Daoy (cell line): Measurements from ENCODE around the gene SYTL5. TPM values are rescaled to one million over a fixed set of nuclear protein-coding genes. Genes with fewer than 3 reads are reported as not detected.
A peak's percentile ranks its signal among the peaks of the same experiment; 100 is the strongest.

Source experiments
- DNase-seq: peaks from one replicate; pipeline ENCODE4 v3.0.0-alpha.2; 2015; ENCODE audit warnings: low read depth
- total RNA-seq: library from RNA; depleted of rRNA; stranded (reverse); fragments of >200 nt; shearing (Covaris generic); gene quantifications from 2 replicates; pipeline ENCODE4 v1.2.3, GENCODE V29; 2014

The SYTL5 gene
- total RNA-seq, 1 experiment from 2014 or later: 0.29 TPM

GRCh38 chrX:38018766-38019425 lies 12.5 kb downstream of the SYTL5 start:
- no peak for DNase-seq

- no peak for DNase-seq
Measured at GRCh38 chrX:38028300-38028699, 21.9 kb downstream of the SYTL5 start.

DNA sequence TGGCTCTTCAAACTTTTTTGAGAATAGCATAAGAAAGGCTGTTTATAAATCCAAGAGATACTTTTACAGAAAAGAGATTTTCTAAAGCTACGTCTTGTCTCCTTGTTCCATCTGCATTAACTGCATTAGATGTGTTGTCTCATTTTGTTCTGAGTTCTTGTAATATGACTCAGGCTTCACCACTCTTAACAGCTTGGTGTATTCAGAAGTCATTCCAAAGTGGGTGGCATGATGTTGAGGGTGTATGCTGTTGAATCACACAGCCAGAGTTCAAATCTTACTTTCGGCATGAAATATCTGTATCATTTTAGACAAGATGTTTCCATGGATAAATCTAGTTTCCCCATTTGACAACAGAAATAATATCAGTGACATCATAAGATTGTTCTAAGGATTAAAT lies 30.1 kb downstream of the SYTL5 start:
- DNase-seq: peak; percentile 12

GRCh38 chrX:38038501-38038900 lies 32.1 kb downstream of the SYTL5 start:
- DNase-seq: no peak

- DNase-seq: no peak
Measured at GRCh38 chrX:38041237-38041636, 34.9 kb downstream of the SYTL5 start.

GRCh38 chrX:38044701-38045100 lies 38.3 kb downstream of the SYTL5 start:
- DNase-seq: no peak

DNA sequence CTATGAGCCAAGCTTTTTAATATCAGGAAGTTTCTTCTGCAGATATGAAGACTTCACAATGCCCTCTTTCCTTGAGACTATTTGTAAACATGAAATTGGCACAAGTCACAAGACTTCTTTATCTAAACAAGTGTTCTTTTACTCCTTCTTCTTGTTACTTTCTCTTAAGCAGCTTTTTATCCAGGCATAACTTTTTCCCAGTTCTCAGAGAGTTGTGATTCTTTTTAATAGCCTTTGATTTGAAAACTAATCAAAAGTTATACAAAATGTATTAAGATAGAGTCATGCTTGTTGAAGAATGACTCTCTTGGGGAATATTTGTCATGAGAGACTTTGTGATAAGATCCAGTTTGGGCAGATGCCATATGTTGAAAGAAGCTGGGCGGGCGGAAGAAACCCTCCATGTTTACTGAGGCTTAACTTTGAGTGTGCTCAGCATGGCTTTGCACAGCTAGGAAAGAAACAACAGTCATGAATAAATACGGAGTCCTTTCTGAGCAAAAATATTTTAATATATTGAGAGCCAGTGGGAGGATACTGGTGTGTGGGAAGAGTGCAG lies 39.3 kb downstream of the SYTL5 start:
- no peak for DNase-seq

GRCh38 chrX:38048886-38049285 lies 42.5 kb downstream of the SYTL5 start:
- DNase-seq: no peak

DNA sequence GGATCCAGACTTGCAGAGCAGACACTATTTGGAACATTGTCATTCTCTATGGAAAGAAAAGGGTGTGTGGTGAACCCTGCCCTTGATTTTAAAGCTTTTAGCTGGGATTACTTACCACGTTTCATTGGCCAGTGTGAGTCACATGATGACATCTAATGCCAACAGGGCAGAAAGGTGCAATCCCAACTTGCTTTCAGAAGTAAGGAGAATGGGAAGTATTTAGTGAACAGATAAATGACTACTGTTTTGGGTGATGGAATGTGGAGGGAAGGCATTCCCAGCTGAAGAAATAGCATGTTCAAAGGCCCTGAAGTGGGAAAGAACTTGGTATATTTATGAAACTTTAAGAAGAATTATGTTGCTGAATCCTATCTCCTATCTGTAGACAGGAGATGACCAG lies 44.5 kb downstream of the SYTL5 start:
- DNase-seq: no peak

- peak; percentile 79 for DNase-seq
Measured at GRCh38 chrX:38052096-38052495, 45.7 kb downstream of the SYTL5 start.

- DNase-seq: peak; percentile 41
Measured at GRCh38 chrX:38055170-38055847, 49.0 kb downstream of the SYTL5 start.

GRCh38 chrX:38060331-38060878 lies 54.1 kb downstream of the SYTL5 start:
- peak; percentile 41 for DNase-seq

DNA sequence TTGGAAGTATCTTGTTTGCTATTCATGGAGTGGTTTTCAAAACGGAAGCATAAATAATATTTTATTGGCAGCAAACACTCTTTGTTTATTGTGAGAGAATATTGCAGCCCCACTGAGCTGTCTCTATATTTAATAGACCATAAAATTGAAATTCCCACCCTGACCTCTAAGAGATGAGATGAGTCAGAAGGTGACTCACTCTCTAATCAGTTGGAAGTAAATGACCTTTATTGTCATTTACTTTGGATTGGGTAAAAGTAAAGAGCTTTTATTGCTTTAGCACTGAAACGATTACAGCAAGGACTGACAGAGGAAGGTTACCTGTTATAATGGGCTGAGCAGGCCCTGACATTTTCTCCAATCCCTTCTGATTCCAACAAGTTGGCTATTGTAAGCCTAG lies 55.0 kb downstream of the SYTL5 start:
- peak; percentile 63 for DNase-seq

DNA sequence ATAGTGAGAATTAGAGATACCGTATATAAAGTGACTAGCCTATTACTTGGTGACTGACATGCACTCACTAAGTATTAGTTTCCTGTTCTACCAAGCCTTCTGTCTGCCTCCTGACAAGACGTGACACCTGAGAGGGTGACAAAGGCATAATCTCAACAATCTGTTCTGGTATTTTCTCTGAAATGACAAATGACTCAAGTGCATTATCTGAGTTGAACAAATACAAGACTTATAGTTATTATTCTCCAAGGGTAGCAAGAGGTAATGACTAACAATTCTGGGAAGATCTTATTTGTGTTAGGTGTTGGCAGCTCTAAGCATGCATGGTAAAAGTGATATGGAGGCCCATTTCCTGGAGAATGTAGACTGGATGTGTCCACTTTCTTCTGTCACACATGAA lies 60.6 kb downstream of the SYTL5 start:
- DNase-seq: no peak

GRCh38 chrX:38069273-38069672 lies 62.9 kb downstream of the SYTL5 start:
- DNase-seq: no peak

GRCh38 chrX:38069991-38070390 lies 63.6 kb downstream of the SYTL5 start:
- DNase-seq: no peak

GRCh38 chrX:38079463-38079862 lies 73.1 kb downstream of the SYTL5 start:
- no peak for DNase-seq

- no peak for DNase-seq
Measured at GRCh38 chrX:38080808-38081207, 74.5 kb downstream of the SYTL5 start.

- DNase-seq: no peak
Measured at GRCh38 chrX:38081909-38082308, 75.6 kb downstream of the SYTL5 start.

- DNase-seq: no peak
Measured at GRCh38 chrX:38082309-38082708, 76.0 kb downstream of the SYTL5 start.

GRCh38 chrX:38085813-38086212 lies 79.5 kb downstream of the SYTL5 start:
- DNase-seq: no peak

DNA sequence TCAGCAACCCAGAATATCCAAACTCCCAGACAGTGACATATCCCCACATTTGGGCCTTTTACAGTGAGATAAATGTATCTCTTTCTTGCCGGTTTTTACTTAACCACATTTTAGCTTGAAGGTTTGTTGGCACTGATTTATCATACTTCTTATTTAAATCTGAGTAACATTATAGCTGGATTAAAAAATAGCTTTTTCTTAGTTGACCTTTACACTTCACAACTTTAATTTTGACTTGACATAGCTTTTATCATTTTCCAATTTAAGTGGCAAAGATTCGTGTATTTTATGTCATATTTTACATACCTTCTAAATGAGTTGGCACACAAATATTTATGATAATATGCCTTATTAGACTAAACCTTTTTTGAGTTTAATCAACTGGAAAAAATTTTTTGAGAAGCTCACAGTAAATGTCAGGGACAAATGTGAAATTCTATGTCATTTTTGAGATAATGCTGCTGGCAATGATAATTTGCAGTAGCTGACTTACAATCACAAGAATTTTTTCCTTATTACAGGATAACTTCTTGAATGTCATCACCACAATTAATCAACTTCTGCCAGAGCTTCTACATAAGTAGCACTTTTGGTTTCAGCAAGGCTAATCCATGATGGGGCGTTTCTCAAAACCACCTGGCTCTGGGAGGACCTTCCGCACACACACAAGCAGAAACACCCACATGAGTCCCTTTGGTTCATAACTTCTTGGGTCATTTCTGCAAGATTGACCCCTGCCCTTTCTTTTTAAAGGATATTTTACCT lies 80.3 kb downstream of the SYTL5 start:
- no peak for DNase-seq
